Skin epidermis (tissue), 12 donors: ENCODE measurements around the gene ITPR3.
"Not testable (repeated sequence)": the region's sequence is repeated elsewhere in the genome, so short reads cannot be mapped to it uniquely, and the experiment has no call there.

Experiments
- H3K27ac ChIP-seq, 21 experiments: fragments of 200-600 bp; sonication (generic) in 11 of 21; one replicate each; pipeline ENCODE4 v1.5.0; 2020; ENCODE audit warnings: mild to moderate bottlenecking in 3 of 21, inconsistent platforms in 2 of 21, moderate library complexity in 2 of 21
- H3K4me3 ChIP-seq, 7 experiments: fragments of 200-600 bp; sonication (generic) in 2 of 7; one replicate each; pipeline ENCODE4 v1.5.0; 2020; ENCODE audit warnings: inconsistent platforms in 2 of 7, mild to moderate bottlenecking in 2 of 7, moderate library complexity in 1 of 7

The ITPR3 gene

DNA sequence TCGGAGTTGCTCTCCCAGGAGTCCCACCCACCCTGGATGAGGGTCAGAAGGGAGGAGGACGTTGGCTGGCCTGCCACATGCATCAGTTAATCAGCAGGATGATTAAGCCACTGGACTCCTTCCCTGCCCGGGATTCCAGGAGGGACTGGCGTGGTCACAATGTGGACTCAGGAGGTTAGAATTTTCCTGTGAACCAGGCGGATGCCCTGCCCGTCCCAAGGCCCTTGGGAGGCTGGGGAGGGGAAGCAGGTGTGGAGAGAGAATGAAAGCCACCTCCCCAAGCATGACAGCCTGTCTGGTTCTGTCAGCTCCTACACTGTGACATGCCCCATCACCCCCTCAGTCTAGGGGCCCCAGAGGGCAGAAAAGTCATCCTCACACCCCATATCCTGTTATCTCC lies 11.6 kb upstream of the ITPR3 start:
- Histone ChIP-seq H3K4me3 (no peak overlapping the region), H3K27ac (peak overlapping the region in 13 of 21 experiments; percentile 2 to 67 (median 52))

DNA sequence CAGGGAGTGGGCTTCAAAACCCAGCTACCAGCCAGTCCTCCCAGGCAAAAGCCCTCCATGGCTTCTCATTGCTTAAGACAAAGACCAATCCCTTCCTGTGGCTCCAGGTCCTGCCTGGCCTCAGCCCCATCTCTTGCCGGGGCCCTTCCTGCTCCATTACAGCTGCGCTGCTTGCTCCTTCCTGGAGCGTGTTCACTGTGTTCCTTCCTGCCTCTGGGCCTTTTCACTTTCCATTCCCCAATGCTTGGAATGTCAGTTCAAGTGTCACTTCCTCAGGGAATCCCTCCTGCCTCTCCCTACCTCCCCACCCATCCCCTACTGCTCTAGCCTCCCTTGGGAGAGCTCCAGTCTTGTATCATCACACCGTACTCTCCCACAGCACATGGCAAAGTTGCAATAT lies 11.1 kb upstream of the ITPR3 start:
- Histone ChIP-seq H3K4me3 (no peak overlapping the region), H3K27ac (peak overlapping the region in 13 of 21 experiments; percentile 1 to 67 (median 45))

GRCh38 chr6:33610779-33611732 lies 10.1 kb upstream of the ITPR3 start:
- peak overlapping the region in 9 of 21 experiments; percentile 1 to 52 (median 19) for H3K27ac ChIP-seq
- no peak overlapping the region for H3K4me3 ChIP-seq

GRCh38 chr6:33613146-33613794 lies 7.9 kb upstream of the ITPR3 start:
- Histone ChIP-seq H3K4me3 (no peak overlapping the region), H3K27ac (peak overlapping the region in 8 of 21 experiments; percentile 3 to 77 (median 33))

- Histone ChIP-seq H3K4me3 (no peak overlapping the region), H3K27ac (peak overlapping the region in 14 of 21 experiments; percentile 3 to 77 (median 34))
Observed at GRCh38 chr6:33613795-33614168, 7.3 kb upstream of the ITPR3 start.

DNA sequence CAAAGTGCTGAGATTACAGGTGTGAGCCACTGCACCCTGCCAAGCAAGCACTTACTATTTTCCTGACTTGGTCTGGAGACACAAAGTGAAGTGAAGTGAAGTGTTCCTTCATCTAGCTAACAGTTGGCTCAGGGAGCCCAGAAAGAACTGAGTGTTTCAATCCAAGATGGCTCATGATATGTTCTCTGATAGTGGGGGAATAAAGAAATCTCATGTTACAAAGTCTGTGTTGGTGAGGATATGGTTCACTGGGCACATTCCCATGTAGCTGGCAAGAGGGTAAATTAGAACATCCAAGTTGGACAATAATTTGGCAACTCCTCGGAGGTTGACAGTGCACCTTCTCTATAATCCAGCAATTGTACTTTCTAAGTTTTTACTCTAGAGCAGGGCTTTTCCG lies 5.0 kb upstream of the ITPR3 start:
- H3K27ac ChIP-seq = no peak overlapping the region

DNA sequence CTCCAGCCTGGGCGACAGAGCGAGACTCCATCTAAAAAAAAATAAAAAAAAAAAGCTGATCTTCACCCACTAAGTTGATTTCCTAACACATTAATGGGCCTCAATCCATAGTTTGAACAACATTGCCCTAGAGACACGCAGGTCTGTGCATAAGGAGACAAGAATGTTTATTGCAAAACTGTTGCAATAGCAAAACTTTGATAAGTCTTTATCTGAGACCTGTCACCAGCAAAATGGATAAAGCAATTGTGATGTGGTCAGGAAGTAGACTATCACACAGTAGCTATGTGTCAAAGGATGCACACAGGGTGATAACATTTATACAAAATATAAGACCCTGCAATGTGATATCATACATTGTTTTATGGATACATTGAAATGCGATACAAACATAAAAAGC lies 4.2 kb upstream of the ITPR3 start:
- H3K27ac ChIP-seq = peak overlapping the region in 1 of 21 experiments; percentile 35
- H3K4me3 ChIP-seq = no peak overlapping the region

More for the DNA sequence above, 5.0 kb upstream of the ITPR3 start:
- H3K4me3 ChIP-seq = no peak overlapping the region

DNA sequence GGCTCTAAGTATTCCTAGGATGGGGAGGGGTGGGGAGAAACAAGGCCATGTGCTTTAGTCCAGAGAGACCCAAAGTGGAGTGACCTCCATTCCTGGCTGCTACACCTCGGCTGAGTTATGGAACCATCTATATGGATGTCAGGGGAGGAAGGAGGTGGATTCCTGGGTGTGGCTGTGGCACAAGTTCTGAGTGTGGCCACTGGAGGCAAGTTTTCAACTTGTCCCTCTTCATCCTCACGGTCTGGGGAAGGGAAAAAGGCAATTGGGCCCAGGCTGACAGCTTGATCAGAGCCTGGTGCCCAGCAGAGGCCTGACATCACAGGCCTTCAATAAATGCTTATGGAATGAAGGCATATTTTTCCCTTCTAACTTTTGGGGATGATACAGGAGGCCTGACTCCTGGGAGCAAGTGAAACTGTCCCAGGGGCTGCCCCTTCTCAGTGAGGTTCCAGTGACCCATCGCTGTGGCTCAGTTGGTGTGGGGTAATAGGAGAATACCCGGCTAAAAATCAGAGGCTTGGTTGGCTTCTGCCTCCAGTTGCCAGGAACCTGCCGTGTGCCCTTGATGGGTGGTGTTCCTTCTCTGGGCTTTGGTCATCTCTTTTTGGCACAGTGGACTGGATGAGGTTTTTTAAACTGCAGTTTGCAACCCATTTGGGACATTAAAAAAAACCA lies 1.8 kb upstream of the ITPR3 start:
- H3K27ac ChIP-seq = peak overlapping the region in 18 of 21 experiments; percentile 21 to 99 (median 93)
- H3K4me3 ChIP-seq = peak overlapping the region in 1 of 7 experiments; percentile 85

DNA sequence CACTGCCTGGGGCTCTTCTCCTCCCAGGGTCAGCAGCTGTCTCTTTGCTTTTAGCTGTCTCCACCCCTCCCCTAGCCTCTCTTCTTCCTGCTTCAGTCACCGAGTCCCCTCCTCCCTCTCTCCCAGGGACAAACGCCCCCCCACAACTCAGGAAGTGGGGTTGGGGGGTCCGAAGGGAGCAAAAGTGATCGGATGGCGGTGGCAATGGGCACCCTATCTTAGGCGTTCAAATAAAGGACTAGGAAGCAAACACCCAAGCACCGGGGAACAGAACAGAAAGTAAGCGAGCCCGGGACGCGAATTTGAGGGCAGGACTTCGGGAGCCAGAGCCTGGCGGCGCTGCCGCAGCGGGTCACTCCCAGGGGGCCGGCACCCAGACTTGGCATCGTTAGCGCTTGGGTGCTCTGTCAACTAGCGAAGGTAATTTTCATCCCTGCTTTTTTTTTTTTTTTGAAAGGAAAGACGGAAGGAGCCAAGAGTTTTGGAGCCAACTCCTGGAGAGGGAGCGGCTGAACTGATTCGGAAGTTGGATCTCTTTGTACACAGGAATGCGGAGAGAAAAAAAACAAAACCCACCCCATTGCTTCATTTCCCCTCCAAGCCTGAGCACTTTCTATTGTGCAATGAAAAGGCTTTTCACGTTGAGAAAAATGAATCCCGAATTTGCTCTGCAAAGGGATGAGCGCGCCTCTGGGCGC lies 815 bp upstream of the ITPR3 start:
- Histone ChIP-seq H3K27ac (peak overlapping the region; percentile 79 to 99 (median 92)), H3K4me3 (peak overlapping the region; percentile 61 to 88 (median 85))

- Histone ChIP-seq H3K27ac (peak overlapping the region; percentile 79 to 99 (median 92)), H3K4me3 (peak overlapping the region; percentile 61 to 88 (median 85))
Observed at GRCh38 chr6:33621711-33622388, 728 bp downstream of the ITPR3 start.

DNA sequence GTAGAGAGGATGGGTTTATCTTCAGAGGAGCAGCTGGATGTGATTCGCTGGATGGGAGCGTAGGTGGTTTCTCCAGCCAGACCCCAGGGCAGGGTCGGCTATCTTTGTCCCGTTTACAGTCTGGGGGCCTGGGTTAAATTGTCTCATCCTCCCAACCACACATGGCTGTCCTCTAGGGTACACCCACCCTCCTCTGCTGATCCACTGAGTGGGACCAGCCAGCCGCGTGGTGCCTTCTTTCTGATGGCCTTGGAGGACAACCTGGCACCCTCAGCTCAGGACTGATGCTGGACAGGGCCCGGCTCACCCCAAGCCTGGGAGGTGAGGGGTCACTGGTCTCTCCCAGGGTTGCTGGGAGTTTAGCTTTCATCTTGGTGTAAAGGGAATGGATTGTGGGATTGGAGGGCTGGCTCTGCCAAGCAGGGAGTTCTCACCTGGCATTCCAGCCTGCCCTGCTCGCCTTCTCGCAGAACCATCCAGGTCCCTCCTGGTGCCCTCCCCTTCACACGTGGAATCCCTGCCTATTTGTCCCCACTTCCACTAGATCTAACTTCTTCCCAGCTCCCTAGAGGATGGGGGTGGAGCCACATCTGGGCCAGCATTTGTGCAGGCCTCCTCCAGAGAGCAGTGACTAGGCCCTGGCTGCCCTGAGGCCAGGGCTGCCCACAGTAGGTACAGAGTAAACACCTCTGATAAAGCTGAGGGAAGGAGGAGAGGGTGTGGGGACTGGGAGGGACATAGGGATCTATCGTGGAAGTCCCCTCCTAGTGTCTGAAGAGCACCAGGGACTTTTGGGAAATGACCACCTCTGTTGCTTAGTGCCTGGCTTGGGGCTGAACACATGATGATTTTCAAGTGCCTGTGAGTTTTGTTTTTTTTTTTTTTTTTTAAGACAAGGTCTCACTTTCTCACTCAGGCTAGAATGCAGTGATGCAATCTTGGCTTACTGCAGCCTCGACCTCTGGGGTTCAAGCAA lies 1.6 kb downstream of the ITPR3 start:
- peak overlapping the region; percentile 61 to 88 (median 85) for H3K4me3 ChIP-seq
- H3K27ac ChIP-seq = peak overlapping the region in 17 of 21 experiments; percentile 81 to 99 (median 92)

DNA sequence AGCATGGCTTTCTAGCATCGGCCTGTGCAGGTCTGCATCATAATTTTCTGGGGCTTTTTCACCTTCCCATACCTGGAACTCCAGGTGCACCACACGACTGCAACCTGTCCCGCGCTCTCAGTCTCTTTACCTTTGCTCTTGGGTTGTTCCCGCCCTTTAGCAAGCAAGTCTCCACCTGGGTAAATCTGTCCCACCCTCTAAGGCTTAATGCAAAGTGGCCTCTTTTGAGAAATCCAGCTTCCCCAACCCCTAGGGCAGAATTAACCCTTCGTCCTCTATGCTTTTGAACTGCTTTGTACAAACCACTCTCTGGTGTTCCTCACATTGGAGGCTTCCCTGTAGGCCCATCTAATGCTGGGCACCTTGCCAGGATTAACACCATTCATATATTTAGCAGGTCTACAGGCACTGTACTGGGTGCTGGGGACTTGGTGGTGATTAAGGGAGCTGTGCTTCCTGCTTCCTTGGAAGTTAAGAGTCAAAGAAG lies 2.8 kb downstream of the ITPR3 start:
- Histone ChIP-seq H3K4me3 (no peak overlapping the region), H3K27ac (peak overlapping the region in 4 of 21 experiments; percentile 3 to 98 (median 26))

GRCh38 chr6:33624856-33625255 lies 3.7 kb downstream of the ITPR3 start:
- H3K27ac ChIP-seq = peak overlapping the region in 4 of 21 experiments; percentile 3 to 44 (median 35)

GRCh38 chr6:33627876-33628275 lies 6.8 kb downstream of the ITPR3 start:
- Histone ChIP-seq H3K4me3 (no peak overlapping the region), H3K27ac (peak overlapping the region in 9 of 21 experiments; percentile 1 to 72 (median 46))

More at GRCh38 chr6:33624856-33625255, 3.7 kb downstream of the ITPR3 start:
- no peak overlapping the region for H3K4me3 ChIP-seq

DNA sequence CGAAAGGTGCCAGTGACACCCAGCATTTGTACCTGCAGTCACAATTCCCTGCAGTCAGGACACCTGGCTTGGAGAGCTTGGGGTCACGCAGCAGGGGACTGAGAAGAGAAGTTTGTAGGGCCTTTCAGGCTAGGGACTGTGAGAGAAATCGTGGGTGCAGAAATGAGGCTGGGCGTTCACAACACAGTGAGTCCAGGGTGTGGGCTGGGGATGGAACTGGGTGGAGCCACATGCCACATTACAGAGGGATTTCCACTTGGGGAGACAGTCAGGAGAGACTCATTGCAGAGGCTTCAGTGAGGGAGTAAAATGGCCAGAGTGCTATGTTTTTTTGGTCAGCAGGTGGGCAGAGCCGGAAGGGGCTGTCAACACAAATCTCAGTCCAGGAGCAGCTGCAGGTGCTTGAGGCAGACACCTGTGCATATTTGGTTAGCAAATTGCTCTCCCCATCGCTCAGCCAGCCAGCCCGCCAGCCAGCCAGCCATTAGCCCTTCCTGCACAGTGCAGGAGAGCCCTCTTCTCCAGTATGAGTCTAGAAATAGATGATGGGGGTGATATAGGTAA lies 7.4 kb downstream of the ITPR3 start:
- peak overlapping the region in 8 of 21 experiments; percentile 1 to 72 (median 38) for H3K27ac ChIP-seq
- no peak overlapping the region for H3K4me3 ChIP-seq

- Histone ChIP-seq H3K27ac (peak overlapping the region in 13 of 21 experiments; percentile 2 to 65 (median 37)), H3K4me3 (no peak overlapping the region)
Observed at GRCh38 chr6:33630014-33630413, 8.9 kb downstream of the ITPR3 start.

DNA sequence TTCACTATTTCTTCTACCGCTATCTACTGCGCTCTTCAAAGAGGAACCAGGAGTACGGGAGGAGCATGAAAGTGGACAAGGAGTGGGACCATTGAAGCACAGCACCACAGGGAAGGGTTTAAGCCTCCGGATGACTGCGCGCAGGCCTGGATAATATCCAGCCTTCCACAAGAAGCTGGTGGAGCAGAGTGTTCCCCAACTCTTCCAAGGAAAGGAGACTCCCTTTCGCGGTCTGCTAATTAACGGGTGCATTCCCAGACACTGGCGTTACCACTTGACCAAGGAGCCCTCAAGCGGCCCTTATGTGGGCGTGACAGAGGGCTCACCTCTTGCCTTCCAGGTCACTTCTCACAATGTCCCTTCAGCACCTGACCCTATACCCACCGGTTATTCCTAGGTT lies 10.4 kb downstream of the ITPR3 start:
- peak overlapping the region in 1 of 21 experiments; percentile 30 for H3K27ac ChIP-seq

More for the DNA sequence above, 10.4 kb downstream of the ITPR3 start:
- H3K4me3 ChIP-seq = not testable (repeated sequence)
